Ovary (tissue), 9 donors: ENCODE measurements around the gene SPIN1. TPM values are rescaled to one million over a fixed set of nuclear protein-coding genes. Genes with fewer than 3 reads are reported as not detected.

Source experiments
- DNase-seq, 5 donors: peaks; one replicate each; pipeline ENCODE4 v3.0.0-alpha.2; 2019 to 2020
- H3K27ac ChIP-seq, 2 donors: fragments of 200-600 bp; one replicate each; pipeline versions ENCODE4 v1.5.1 to v1.8.0; 2019 to 2022
- H3K27me3 ChIP-seq: fragments of 200-600 bp; one replicate; pipeline ENCODE4 v1.8.0; 2022
- H3K36me3 ChIP-seq: fragments of 200-600 bp; sonication (generic); one replicate; pipeline ENCODE4 v1.5.1; 2019
- H3K4me1 ChIP-seq: one replicate; pipeline ENCODE4 v1.8.1; 2013; ENCODE audit warnings: mild to moderate bottlenecking, moderate library complexity; ENCODE audit not compliant: insufficient read depth
- H3K4me3 ChIP-seq: fragments of 200-600 bp; sonication (generic); one replicate; pipeline ENCODE4 v1.5.1; 2017
- H3K9me3 ChIP-seq, 2 donors: fragments of 200-600 bp in 1 of 2; sonication (generic) in 1 of 2; one replicate each; pipeline versions ENCODE4 v1.5.1 to v1.8.1; 2013 to 2019; ENCODE audit warnings: mild to moderate bottlenecking in 1 of 2, moderate library complexity in 1 of 2
- CTCF ChIP-seq, 3 donors: fragments of 450-650 bp in 2 of 3; fragments of 200-600 bp in 1 of 3; IDR thresholded peaks; one replicate each; pipeline versions ENCODE4 v1.5.1 to v1.8.0; 2016 to 2022; ENCODE audit warnings: antibody characterized with exemption in 3 of 3, mild to moderate bottlenecking in 1 of 3
- EP300 ChIP-seq: sonication (generic); formaldehyde crosslinking; IDR thresholded peaks from one replicate; pipeline ENCODE4 v1.6.1; 2017; ENCODE audit warnings: antibody characterized with exemption
- POLR2A ChIP-seq: fragments of 450-650 bp; IDR thresholded peaks from one replicate; pipeline ENCODE4 v1.6.1; 2017; ENCODE audit warnings: antibody characterized with exemption, mild to moderate bottlenecking, moderate library complexity
- WGBS, 3 donors: extraction: QIAGEN DNeasy Blood & Tissue Kit in 1 of 3; methylation state at CpG; one replicate each; pipeline versions ENCODE4 v1.1.5 to v1.1.7; 2013 to 2017; 5-methylcytosine and 5-hydroxymethylcytosine counted together
- intact Hi-C, 4 donors: fragments of 100-400 bp; cut with DNase I; formaldehyde crosslinking; loops; one replicate each; pipeline versions ENCODE4 v1.11.0 to v1.15.1; 2022 to 2023
- polyA plus RNA-seq, 2 donors: library from polyadenylated mRNA; stranded (reverse); fragments of 200-250 nt in 1 of 2; fragments of 350-450 nt in 1 of 2; fragmentation: Illumina TruSeq in 1 of 2; extraction: RNeasy Lipid Tissue Mini Kit (QIAGEN cat#74804) in 1 of 2; gene quantifications; one replicate each; pipeline ENCODE4 v1.2.3, GENCODE V29; 2013 to 2014
- total RNA-seq, 7 donors: library from RNA; depleted of rRNA in 2 of 7; stranded (reverse); fragments of >200 nt in 2 of 7; fragmentation: NEBNext Ultra II Directional in 3 of 7; extraction: Animal tissue kit (Norgen Biotek cat#: 25700) in 3 of 7; gene quantifications; one replicate each; pipeline versions ENCODE4 v1.1.0 to v1.2.4, GENCODE V29; 2016 to 2023
- donor health status: DM: no; HTN: no; CAD: no; lungs with moderate emphysema.
- donor health status: DM: no; HTN: no; CAD: no.
- donor health status: Bipolar disorder and iron deficiency.
- donor health status: DM: yes; HTN: yes; CAD: no.
- donor health status: DM: no; HTN: no; CAD: no.
- donor health status: DM: yes; HTN: yes; CAD: no.

Gene SPIN1
- total and polyA plus RNA-seq, 9 donors, result 61.4 to 144 (median 107) TPM

GRCh38 chr9:88414298-88414697 lies 26.1 kb downstream of the SPIN1 start:
- Histone ChIP-seq H3K4me1 (no peaks in the 10 kb centered on the region), H3K27me3 (no peaks in the 10 kb centered on the region), H3K4me3 (no peak overlapping the region), H3K27ac (no peak overlapping the region), H3K36me3 (no peaks in the 10 kb centered on the region), H3K9me3 (peaks cover 0 to 4% of the 10 kb centered on the region in 2 donors)
- 90 to 98% (median 95%) methylated on average over 2 of the region's 2 CpGs for WGBS, 3 donors
- TF ChIP-seq EP300 (no peak), POLR2A (no peak), CTCF (IDR thresholded peaks at IDR 0.05) (no peak)
- no peak for DNase-seq
- intact Hi-C loops, result no loop called here

- intact Hi-C loops, result no loop called here
- no peak for DNase-seq
- Histone ChIP-seq H3K4me3 (no peak overlapping the region), H3K27ac (no peak overlapping the region), H3K4me1 (peaks cover 5% of the 10 kb centered on the region), H3K27me3 (no peaks in the 10 kb centered on the region), H3K9me3 (peaks cover 0 to 4% of the 10 kb centered on the region in 2 donors), H3K36me3 (no peaks in the 10 kb centered on the region)
- no peak for TF ChIP-seq EP300
- WGBS, 3 donors, result 82 to 85% (median 82%) methylated on average over 4 of the region's 4 CpGs
These were observed 29.8 kb downstream of the SPIN1 start for GRCh38 chr9:88418025-88418424.

GRCh38 chr9:88418715-88419540 lies 30.7 kb downstream of the SPIN1 start:
- no peak for DNase-seq
- no peak for TF ChIP-seq EP300
- no peak for TF ChIP-seq CTCF (IDR thresholded peaks at IDR 0.05)
- TF ChIP-seq POLR2A, result no peak
- Histone ChIP-seq H3K36me3 (no peaks in the 10 kb centered on the region), H3K27ac (no peak overlapping the region), H3K9me3 (peaks cover 0 to 4% of the 10 kb centered on the region in 2 donors), H3K4me3 (no peak overlapping the region), H3K27me3 (no peaks in the 10 kb centered on the region), H3K4me1 (peaks cover 5% of the 10 kb centered on the region)
- intact Hi-C loops, result no loop called here
- 85 to 91% (median 86%) methylated on average over 7 of the region's 7 CpGs for WGBS, 3 donors

- Histone ChIP-seq H3K4me1 (peaks cover 8% of the 10 kb centered on the region), H3K27me3 (no peaks in the 10 kb centered on the region), H3K27ac (no peak overlapping the region), H3K36me3 (no peaks in the 10 kb centered on the region), H3K9me3 (peaks cover 0 to 4% of the 10 kb centered on the region in 2 donors), H3K4me3 (no peak overlapping the region)
- intact Hi-C loops, result no loop called here
- WGBS, 3 donors, result 42 to 66% (median 62%) methylated on average over 7 of the region's 7 CpGs
- no peak for TF ChIP-seq EP300
- TF ChIP-seq CTCF (IDR thresholded peaks at IDR 0.05), result no peak
- TF ChIP-seq POLR2A, result no peak
- no peak for DNase-seq
These were observed 32.0 kb downstream of the SPIN1 start for GRCh38 chr9:88420227-88420626.

- Histone ChIP-seq H3K36me3 (no peaks in the 10 kb centered on the region), H3K27me3 (no peaks in the 10 kb centered on the region), H3K4me3 (no peak overlapping the region), H3K27ac (no peak overlapping the region), H3K9me3 (peaks cover 0 to 4% of the 10 kb centered on the region in 2 donors), H3K4me1 (peaks cover 13% of the 10 kb centered on the region)
- intact Hi-C loops, result no loop called here
- WGBS, 3 donors, result 53 to 71% (median 54%) methylated on average over 5 of the region's 5 CpGs
- DNase-seq, result no peak
- no peak for TF ChIP-seq POLR2A
- TF ChIP-seq CTCF (IDR thresholded peaks at IDR 0.05), result no peak
- no peak for TF ChIP-seq EP300
These were observed 33.1 kb downstream of the SPIN1 start for GRCh38 chr9:88421348-88421747.
